ENCODE results near the gene UMODL1. TPM values are rescaled to one million over a fixed set of nuclear protein-coding genes. Genes with fewer than 3 reads are reported as not detected.

Gene UMODL1
- total and polyA plus RNA-seq, 5 donors from 2014 or later: 0.05 to 0.35 (median 0.07) TPM; not detected in 1

DNA sequence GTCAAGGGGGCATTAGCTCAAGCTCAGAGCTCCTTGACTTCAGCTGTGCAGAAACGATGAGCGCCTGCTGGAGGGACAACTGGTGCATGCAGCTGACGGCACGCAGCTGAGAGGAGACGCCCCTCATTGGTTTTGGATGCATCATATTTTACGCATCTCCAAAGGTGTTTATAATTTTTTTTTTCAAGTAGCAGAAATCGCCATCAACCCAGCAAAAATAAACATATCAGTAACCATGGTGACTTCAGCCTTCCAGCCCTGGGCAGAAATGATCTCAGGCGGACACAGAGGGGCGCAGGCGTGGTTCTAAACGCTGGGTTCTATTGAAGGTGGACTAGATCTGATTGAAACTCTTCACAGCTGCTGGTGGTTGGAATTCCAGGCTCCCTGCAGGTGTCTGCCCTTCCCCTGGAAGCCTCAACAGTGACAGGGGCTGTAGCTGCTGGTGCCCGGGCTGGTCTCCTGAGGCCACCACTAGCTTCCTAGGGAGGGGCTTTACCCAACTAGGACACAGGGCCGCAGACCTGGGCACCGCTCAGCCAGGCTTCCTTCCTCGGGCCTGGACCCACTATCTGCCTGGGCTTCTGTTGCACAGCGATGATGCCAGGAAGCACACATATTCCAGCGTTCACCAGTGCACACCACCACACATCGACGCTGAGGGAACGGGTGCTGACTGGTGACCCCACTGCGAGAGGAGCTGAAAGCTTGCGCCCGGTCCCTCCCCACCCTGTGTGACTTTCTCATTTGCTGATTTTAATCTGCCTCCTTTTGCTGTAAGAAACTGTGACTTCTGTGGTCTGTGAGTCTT, 84.1 kb downstream of the UMODL1 start:
- H3K4me1 Mint-ChIP-seq: peaks cover 0 to 6% (median 2%) of the 10 kb centered on the region in 4 donors
- DNase-seq: no peak
- H3K27ac Mint-ChIP-seq: no peak overlapping the region
- H3K27ac ChIP-seq (ENCODE audit: insufficient read depth, low read length, poor library complexity, severe bottlenecking): no peak overlapping the region
- H3K9me3 ChIP-seq (ENCODE audit: control insufficient read depth in 2 of 2, low read length in 2 of 2): no peaks in the 10 kb centered on the region
- no peak overlapping the region for H3K4me3 ChIP-seq (ENCODE audit: low read depth, low read length)
- no peaks in the 10 kb centered on the region for H3K27me3 ChIP-seq (ENCODE audit: control insufficient read depth, insufficient read depth, low read length)
- H3K27me3 Mint-ChIP-seq: peaks cover 13% of the 10 kb centered on the region
- no peak for ATAC-seq (ENCODE audit: low read depth in 2 of 2)
- no peaks in the 10 kb centered on the region for H3K36me3 Mint-ChIP-seq
- no peaks in the 10 kb centered on the region for H3K36me3 ChIP-seq (ENCODE audit: control insufficient read depth, insufficient read depth, low read length)
- no peaks in the 10 kb centered on the region for H3K9me3 Mint-ChIP-seq
- H3K4me3 Mint-ChIP-seq: no peak overlapping the region
- H3K4me1 ChIP-seq (ENCODE audit: control insufficient read depth, insufficient read depth, low read length, poor library complexity, severe bottlenecking): no peaks in the 10 kb centered on the region

DNA sequence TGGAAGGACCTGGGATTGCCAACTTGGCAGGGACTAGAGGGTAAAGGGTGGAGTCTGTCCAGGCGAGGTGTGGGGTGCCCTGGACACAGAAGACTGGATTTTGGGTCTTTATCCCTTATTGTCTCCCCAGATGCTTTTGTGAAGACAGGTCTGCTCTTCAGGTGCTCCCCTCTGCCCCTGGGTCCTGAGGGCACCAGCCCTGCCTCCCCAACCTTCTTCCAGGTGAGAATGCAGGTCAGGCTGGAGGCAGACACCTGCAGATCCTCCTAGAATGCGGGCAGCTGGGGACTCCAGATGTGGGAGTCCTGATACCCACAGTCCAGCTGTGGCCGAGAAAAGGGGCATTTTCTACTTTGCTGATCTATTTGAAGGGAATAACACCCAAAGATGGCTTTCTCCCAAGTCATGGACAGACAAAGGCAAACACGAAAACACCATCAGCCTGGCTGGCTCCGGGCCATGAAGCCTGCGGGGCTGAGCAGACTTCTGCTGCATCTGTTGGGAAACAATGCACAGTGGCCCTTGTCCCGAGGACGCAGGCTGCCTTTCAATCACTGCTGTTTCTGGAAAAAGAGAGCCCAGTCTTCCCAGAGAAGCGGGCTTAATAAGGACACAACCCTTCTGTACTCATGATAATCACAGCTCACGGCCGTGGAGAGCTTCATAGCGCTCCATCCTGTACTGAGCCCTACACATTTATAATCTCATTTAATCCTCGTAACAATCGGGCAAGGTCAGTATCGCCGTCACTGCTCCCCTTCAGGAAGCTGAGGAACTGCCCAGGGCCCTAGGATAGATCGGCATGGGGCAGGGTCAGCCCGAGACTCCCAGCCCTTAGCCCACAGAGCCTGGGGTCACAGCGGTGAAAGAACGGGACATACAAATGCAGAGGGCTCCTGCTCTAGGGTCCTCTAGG, 85.8 kb downstream of the UMODL1 start:
- H3K27me3 Mint-ChIP-seq: peaks cover 20% of the 10 kb centered on the region
- ATAC-seq (ENCODE audit: low read depth in 2 of 2) (no peak), DNase-seq (no peak)
- H3K27ac ChIP-seq (ENCODE audit: insufficient read depth, low read length, poor library complexity, severe bottlenecking): no peak overlapping the region
- H3K36me3 ChIP-seq (ENCODE audit: control insufficient read depth, insufficient read depth, low read length): no peaks in the 10 kb centered on the region
- peaks cover 5% of the 10 kb centered on the region for H3K4me1 ChIP-seq (ENCODE audit: control insufficient read depth, insufficient read depth, low read length, poor library complexity, severe bottlenecking)
- H3K9me3 Mint-ChIP-seq: no peaks in the 10 kb centered on the region
- no peaks in the 10 kb centered on the region for H3K9me3 ChIP-seq (ENCODE audit: control insufficient read depth in 2 of 2, low read length in 2 of 2)
- H3K4me1 Mint-ChIP-seq: peaks cover 7 to 20% (median 11%) of the 10 kb centered on the region in 4 donors
- H3K4me3 ChIP-seq (ENCODE audit: low read depth, low read length): no peak overlapping the region
- H3K36me3 Mint-ChIP-seq: no peaks in the 10 kb centered on the region
- H3K27me3 ChIP-seq (ENCODE audit: control insufficient read depth, insufficient read depth, low read length): no peaks in the 10 kb centered on the region
- H3K4me3 Mint-ChIP-seq: no peak overlapping the region
- no peak overlapping the region for H3K27ac Mint-ChIP-seq

DNA sequence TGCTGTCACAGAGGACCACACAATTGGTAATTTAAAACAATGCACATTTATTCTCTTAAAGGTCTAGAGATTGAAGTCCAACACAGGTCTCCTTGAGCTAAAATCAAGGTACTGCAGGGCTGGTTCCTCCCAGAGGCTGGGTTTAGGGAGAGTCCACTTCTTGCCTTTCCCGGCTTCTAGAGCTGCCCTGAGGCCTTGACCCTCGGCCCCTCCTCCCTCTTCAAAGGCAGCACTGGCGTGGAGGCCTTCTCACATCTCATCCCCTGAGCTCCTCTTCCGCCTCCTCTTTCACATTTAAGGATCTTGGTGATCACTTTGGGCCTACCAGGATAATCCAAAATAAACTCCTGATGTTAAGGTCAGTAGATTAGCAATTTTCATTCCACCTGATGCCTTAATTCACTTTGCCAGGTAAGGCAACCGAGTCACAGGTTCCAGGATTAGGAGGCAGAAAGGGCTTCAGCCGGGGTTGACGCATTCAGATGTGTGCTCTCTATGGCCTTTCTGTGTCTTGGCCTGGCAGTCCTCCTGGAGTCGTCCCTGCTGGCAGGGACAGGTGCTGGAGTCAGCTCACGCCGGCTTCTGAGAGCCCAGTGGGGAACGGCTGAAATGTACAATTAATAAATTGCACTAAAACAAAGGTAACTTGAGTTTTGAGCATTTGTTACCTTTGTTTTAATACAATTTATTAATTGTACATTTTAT, 86.6 kb downstream of the UMODL1 start:
- Histone ChIP-seq H3K4me3 (ENCODE audit: low read depth, low read length) (no peak overlapping the region), H3K36me3 (ENCODE audit: control insufficient read depth, insufficient read depth, low read length) (no peaks in the 10 kb centered on the region), H3K27me3 (ENCODE audit: control insufficient read depth, insufficient read depth, low read length) (no peaks in the 10 kb centered on the region), H3K9me3 (ENCODE audit: control insufficient read depth in 2 of 2, low read length in 2 of 2) (no peaks in the 10 kb centered on the region), H3K4me1 (ENCODE audit: control insufficient read depth, insufficient read depth, low read length, poor library complexity, severe bottlenecking) (peaks cover 9% of the 10 kb centered on the region), H3K27ac (ENCODE audit: insufficient read depth, low read length, poor library complexity, severe bottlenecking) (no peak overlapping the region)
- ATAC-seq (ENCODE audit: low read depth in 2 of 2) (no peak), DNase-seq (no peak)
- Mint-ChIP-seq H3K27me3 (peaks cover 14% of the 10 kb centered on the region), H3K9me3 (no peaks in the 10 kb centered on the region), H3K4me1 (peaks cover 7 to 29% (median 9%) of the 10 kb centered on the region in 4 donors), H3K4me3 (no peak overlapping the region), H3K36me3 (no peaks in the 10 kb centered on the region), H3K27ac (no peak overlapping the region)

- no peak overlapping the region for H3K4me3 ChIP-seq (ENCODE audit: low read depth, low read length)
- H3K36me3 Mint-ChIP-seq: no peaks in the 10 kb centered on the region
- H3K36me3 ChIP-seq (ENCODE audit: control insufficient read depth, insufficient read depth, low read length): no peaks in the 10 kb centered on the region
- ATAC-seq (ENCODE audit: low read depth in 2 of 2) (no peak), DNase-seq (no peak)
- H3K27me3 Mint-ChIP-seq: peaks cover 14% of the 10 kb centered on the region
- no peak overlapping the region for H3K27ac Mint-ChIP-seq
- no peaks in the 10 kb centered on the region for H3K9me3 Mint-ChIP-seq
- no peaks in the 10 kb centered on the region for H3K27me3 ChIP-seq (ENCODE audit: control insufficient read depth, insufficient read depth, low read length)
- H3K4me1 ChIP-seq (ENCODE audit: control insufficient read depth, insufficient read depth, low read length, poor library complexity, severe bottlenecking): peaks cover 9% of the 10 kb centered on the region
- peaks cover 7 to 38% (median 9%) of the 10 kb centered on the region in 4 donors for H3K4me1 Mint-ChIP-seq
- no peaks in the 10 kb centered on the region for H3K9me3 ChIP-seq (ENCODE audit: control insufficient read depth in 2 of 2, low read length in 2 of 2)
- H3K27ac ChIP-seq (ENCODE audit: insufficient read depth, low read length, poor library complexity, severe bottlenecking): no peak overlapping the region
- peak overlapping the region in 1 of 4 donors; percentile 4 for H3K4me3 Mint-ChIP-seq
Observed at GRCh38 chr21:42158846-42159245, 87.7 kb downstream of the UMODL1 start.

DNA sequence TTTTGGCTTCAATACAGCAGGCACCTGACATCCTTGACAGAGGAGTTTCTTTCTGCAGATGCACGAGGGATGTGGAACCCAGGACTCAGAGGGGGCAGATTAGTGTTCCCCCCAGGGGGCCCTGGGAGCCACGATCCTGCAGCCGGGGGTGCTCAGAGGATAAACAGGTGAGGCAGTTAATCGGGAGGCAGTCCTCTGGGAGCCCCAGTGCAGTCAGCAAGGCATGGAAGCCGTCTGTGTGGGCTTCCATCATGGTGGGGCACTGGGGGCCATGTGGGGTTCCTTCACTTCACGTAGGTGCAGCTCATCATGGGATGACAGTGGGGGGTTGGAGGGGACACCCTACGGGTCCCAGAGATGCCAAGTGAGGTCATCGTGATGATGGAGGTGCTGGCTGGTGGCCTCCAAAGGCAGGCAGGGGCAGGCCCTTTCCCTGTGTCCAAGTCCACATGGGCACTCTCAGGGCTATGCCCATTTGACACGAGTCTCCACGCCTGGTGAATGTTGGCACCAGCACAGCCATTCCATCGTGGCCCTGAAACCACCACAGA, 88.5 kb downstream of the UMODL1 start:
- H3K36me3 ChIP-seq (ENCODE audit: control insufficient read depth, insufficient read depth, low read length): no peaks in the 10 kb centered on the region
- H3K4me3 ChIP-seq (ENCODE audit: low read depth, low read length): no peak overlapping the region
- H3K27ac ChIP-seq (ENCODE audit: insufficient read depth, low read length, poor library complexity, severe bottlenecking): no peak overlapping the region
- H3K9me3 Mint-ChIP-seq: no peaks in the 10 kb centered on the region
- H3K4me3 Mint-ChIP-seq: no peak overlapping the region
- H3K27ac Mint-ChIP-seq: peak overlapping the region in 1 of 3 donors; percentile 71
- H3K9me3 ChIP-seq (ENCODE audit: control insufficient read depth in 2 of 2, low read length in 2 of 2): no peaks in the 10 kb centered on the region
- peaks cover 7 to 40% (median 9%) of the 10 kb centered on the region in 4 donors for H3K4me1 Mint-ChIP-seq
- DNase-seq (no peak), ATAC-seq (ENCODE audit: low read depth in 2 of 2) (no peak)
- no peaks in the 10 kb centered on the region for H3K36me3 Mint-ChIP-seq
- peaks cover 9% of the 10 kb centered on the region for H3K4me1 ChIP-seq (ENCODE audit: control insufficient read depth, insufficient read depth, low read length, poor library complexity, severe bottlenecking)
- peaks cover 14% of the 10 kb centered on the region for H3K27me3 Mint-ChIP-seq
- no peaks in the 10 kb centered on the region for H3K27me3 ChIP-seq (ENCODE audit: control insufficient read depth, insufficient read depth, low read length)

GRCh38 chr21:42160111-42160721, 89.1 kb downstream of the UMODL1 start:
- ATAC-seq (ENCODE audit: low read depth in 2 of 2): no peak
- H3K4me3 ChIP-seq (ENCODE audit: low read depth, low read length): no peak overlapping the region
- H3K27ac ChIP-seq (ENCODE audit: insufficient read depth, low read length, poor library complexity, severe bottlenecking): no peak overlapping the region
- Mint-ChIP-seq H3K9me3 (no peaks in the 10 kb centered on the region), H3K27ac (no peak overlapping the region), H3K36me3 (no peaks in the 10 kb centered on the region), H3K4me3 (no peak overlapping the region), H3K27me3 (peaks cover 14% of the 10 kb centered on the region), H3K4me1 (peaks cover 7 to 40% (median 9%) of the 10 kb centered on the region in 4 donors)
- H3K27me3 ChIP-seq (ENCODE audit: control insufficient read depth, insufficient read depth, low read length): no peaks in the 10 kb centered on the region
- H3K36me3 ChIP-seq (ENCODE audit: control insufficient read depth, insufficient read depth, low read length): no peaks in the 10 kb centered on the region
- no peak for DNase-seq
- H3K9me3 ChIP-seq (ENCODE audit: control insufficient read depth in 2 of 2, low read length in 2 of 2): no peaks in the 10 kb centered on the region
- H3K4me1 ChIP-seq (ENCODE audit: control insufficient read depth, insufficient read depth, low read length, poor library complexity, severe bottlenecking): peaks cover 9% of the 10 kb centered on the region

DNA sequence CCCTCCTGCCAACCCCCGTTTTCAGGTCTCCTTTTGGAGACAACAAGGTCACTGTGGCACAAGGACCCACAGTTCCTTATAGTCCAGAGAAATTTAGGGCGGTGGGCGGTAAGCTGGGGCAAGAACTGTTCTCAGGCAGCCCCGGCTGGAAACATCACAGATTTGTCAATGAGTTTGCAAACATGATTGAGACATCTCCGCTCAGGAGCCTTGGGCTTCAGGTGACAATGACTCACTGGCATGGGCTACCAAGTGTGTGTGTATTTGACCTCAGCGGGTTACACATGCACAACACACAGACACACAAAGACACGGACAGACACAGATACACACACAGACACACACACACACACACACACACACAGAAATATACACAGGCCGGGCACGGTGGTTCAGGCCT, 89.6 kb downstream of the UMODL1 start:
- Histone ChIP-seq H3K27me3 (ENCODE audit: control insufficient read depth, insufficient read depth, low read length) (no peaks in the 10 kb centered on the region), H3K9me3 (ENCODE audit: control insufficient read depth in 2 of 2, low read length in 2 of 2) (no peaks in the 10 kb centered on the region), H3K36me3 (ENCODE audit: control insufficient read depth, insufficient read depth, low read length) (no peaks in the 10 kb centered on the region), H3K27ac (ENCODE audit: insufficient read depth, low read length, poor library complexity, severe bottlenecking) (no peak overlapping the region), H3K4me1 (ENCODE audit: control insufficient read depth, insufficient read depth, low read length, poor library complexity, severe bottlenecking) (peaks cover 9% of the 10 kb centered on the region), H3K4me3 (ENCODE audit: low read depth, low read length) (no peak overlapping the region)
- DNase-seq (no peak), ATAC-seq (ENCODE audit: low read depth in 2 of 2) (no peak)
- Mint-ChIP-seq H3K36me3 (no peaks in the 10 kb centered on the region), H3K27ac (peak overlapping the region in 1 of 3 donors; percentile 49), H3K4me3 (peak overlapping the region in 1 of 4 donors; percentile 10), H3K27me3 (peaks cover 14% of the 10 kb centered on the region), H3K4me1 (peaks cover 7 to 40% (median 9%) of the 10 kb centered on the region in 4 donors), H3K9me3 (no peaks in the 10 kb centered on the region)
